Loucy (cell line): Measurements from ENCODE around the gene SUFU.

ENCODE experiments used
- H2AFZ ChIP-seq: fragments of 200-600 bp; sonication (generic); 2 replicates; pipeline ENCODE4 v1.6.0; 2016; ENCODE audit warnings: antibody characterized with exemption, mild to moderate bottlenecking, low read length, moderate library complexity
- H3F3A ChIP-seq: fragments of 200-600 bp; 2 replicates; pipeline ENCODE4 v1.6.0; 2016; ENCODE audit warnings: antibody characterized with exemption, low read depth, mild to moderate bottlenecking
- H3K27me3 ChIP-seq: fragments of 200-600 bp; sonication (generic); 2 replicates; pipeline ENCODE4 v1.6.1; 2014; ENCODE audit warnings: low read length, mild to moderate bottlenecking; ENCODE audit not compliant: insufficient read depth, poor library complexity, severe bottlenecking
- H3K36me3 ChIP-seq: fragments of 200-600 bp; sonication (generic); 2 replicates; pipeline ENCODE4 v1.6.1; 2016; ENCODE audit warnings: low read length; ENCODE audit not compliant: insufficient read depth
- H3K4me1 ChIP-seq: fragments of 200-600 bp; sonication (generic); 2 replicates; pipeline ENCODE4 v1.5.1; 2014; ENCODE audit warnings: low read length, mild to moderate bottlenecking; ENCODE audit not compliant: insufficient read depth, poor library complexity, severe bottlenecking
- H3K4me2 ChIP-seq: fragments of 200-600 bp; sonication (generic); 2 replicates; pipeline ENCODE4 v1.6.0; 2014; ENCODE audit warnings: antibody characterized with exemption, low read length, low read depth, mild to moderate bottlenecking; ENCODE audit not compliant: poor library complexity, severe bottlenecking
- H3K4me3 ChIP-seq: fragments of 200-600 bp; sonication (generic); 2 replicates; pipeline ENCODE4 v1.5.1; 2014; ENCODE audit warnings: low read length, mild to moderate bottlenecking, mixed read lengths; ENCODE audit not compliant: poor library complexity, severe bottlenecking
- H3K79me2 ChIP-seq: fragments of 200-600 bp; sonication (generic); 2 replicates; pipeline ENCODE4 v1.6.1; 2014; ENCODE audit warnings: low read length; ENCODE audit not compliant: insufficient read depth
- H3K9ac ChIP-seq: fragments of 200-600 bp; sonication (generic); 2 replicates; pipeline ENCODE4 v1.6.0; 2014; ENCODE audit warnings: mild to moderate bottlenecking, low read depth, low read length, moderate library complexity; ENCODE audit not compliant: poor library complexity, severe bottlenecking
- H3K9me2 ChIP-seq: fragments of 200-600 bp; sonication (generic); replicated peaks from 2 replicates; pipeline ENCODE4 v1.6.1; 2016; ENCODE audit warnings: low read depth, low read length, mixed read lengths
- H3K9me3 ChIP-seq: fragments of 200-600 bp; sonication (generic); 2 replicates; pipeline ENCODE4 v1.6.1; 2014; ENCODE audit warnings: mild to moderate bottlenecking, antibody characterized with exemption, low read length, low read depth; ENCODE audit not compliant: insufficient read depth
- H4K20me1 ChIP-seq: fragments of 200-600 bp; sonication (generic); 2 replicates; pipeline ENCODE4 v1.6.0; 2014; ENCODE audit warnings: antibody characterized with exemption, low read length, mild to moderate bottlenecking; ENCODE audit not compliant: insufficient read depth, poor library complexity, severe bottlenecking
- EZH2phosphoT487 ChIP-seq: fragments of 200-600 bp; IDR thresholded peaks from 2 replicates; pipeline ENCODE4 v1.6.1; 2018; ENCODE audit warnings: antibody characterized with exemption, mild to moderate bottlenecking, moderate library complexity, borderline replicate concordance
- TF ChIP-seq, protein P1 (sequence below): fragments of 200-600 bp; sonication (generic); conservative IDR thresholded peaks from 2 replicates; pipeline ENCODE4 v1.5.1; 2014; ENCODE audit warnings: mild to moderate bottlenecking, antibody characterized with exemption, low read length

Gene SUFU

DNA sequence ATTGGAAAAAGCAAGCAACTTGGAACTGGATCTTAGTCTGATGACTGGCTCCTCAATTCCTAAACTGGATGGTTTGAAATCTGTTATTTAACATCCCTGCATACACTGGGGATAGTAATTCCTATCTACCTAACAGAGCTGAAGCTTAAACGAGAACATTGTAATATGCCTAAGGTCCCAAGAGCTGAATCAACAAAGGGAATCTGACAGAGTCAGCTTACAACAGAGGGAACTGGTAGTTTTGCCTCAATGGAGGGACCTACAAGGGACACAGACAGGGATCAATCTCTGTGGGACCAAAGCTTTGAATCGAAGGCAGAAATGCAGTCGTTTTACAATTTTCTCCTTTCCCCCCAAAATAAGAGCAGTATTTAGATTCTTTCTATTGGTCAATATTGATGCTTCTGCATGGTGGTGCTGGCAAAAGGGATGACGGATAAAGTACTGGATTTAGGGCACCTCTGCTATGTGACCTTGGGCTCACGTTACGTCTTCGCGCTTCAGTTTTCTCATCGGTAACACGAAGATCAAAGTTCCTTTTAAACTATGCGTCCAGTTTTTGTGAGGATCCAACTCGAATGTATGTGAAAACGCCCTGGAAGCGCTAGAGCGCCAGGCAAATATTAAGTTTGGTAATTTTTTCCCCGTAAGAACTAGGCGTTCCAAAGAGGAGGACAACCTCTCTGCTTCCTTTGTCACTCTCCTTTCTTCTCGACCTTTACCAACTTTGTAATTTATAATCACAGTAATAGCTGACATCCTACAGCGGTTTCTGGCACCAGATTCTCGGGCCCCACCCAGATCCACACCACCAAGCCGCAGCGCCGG is 2.4 kb upstream of the SUFU start:
- no peaks in the 10 kb centered on the region for H3K9me2 ChIP-seq
- peaks cover 50% of the 10 kb centered on the region for H3K4me1 ChIP-seq
- no peaks in the 10 kb centered on the region for H3K36me3 ChIP-seq
- no peak overlapping the region for H2AFZ ChIP-seq
- H3K27me3 ChIP-seq, result no peaks in the 10 kb centered on the region
- no peaks in the 10 kb centered on the region for H3K9me3 ChIP-seq
- H3K4me2 ChIP-seq, result peak overlapping the region; percentile 98
- peak overlapping the region; percentile 76 for H3K9ac ChIP-seq
- H3K4me3 ChIP-seq, result peak overlapping the region; percentile 90
- peaks cover 76% of the 10 kb centered on the region for H3K79me2 ChIP-seq
- TF ChIP-seq, protein P1, sequence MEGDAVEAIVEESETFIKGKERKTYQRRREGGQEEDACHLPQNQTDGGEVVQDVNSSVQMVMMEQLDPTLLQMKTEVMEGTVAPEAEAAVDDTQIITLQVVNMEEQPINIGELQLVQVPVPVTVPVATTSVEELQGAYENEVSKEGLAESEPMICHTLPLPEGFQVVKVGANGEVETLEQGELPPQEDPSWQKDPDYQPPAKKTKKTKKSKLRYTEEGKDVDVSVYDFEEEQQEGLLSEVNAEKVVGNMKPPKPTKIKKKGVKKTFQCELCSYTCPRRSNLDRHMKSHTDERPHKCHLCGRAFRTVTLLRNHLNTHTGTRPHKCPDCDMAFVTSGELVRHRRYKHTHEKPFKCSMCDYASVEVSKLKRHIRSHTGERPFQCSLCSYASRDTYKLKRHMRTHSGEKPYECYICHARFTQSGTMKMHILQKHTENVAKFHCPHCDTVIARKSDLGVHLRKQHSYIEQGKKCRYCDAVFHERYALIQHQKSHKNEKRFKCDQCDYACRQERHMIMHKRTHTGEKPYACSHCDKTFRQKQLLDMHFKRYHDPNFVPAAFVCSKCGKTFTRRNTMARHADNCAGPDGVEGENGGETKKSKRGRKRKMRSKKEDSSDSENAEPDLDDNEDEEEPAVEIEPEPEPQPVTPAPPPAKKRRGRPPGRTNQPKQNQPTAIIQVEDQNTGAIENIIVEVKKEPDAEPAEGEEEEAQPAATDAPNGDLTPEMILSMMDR, result no peak
- H3F3A ChIP-seq, result no peaks in the 10 kb centered on the region
- peaks cover 69% of the 10 kb centered on the region for H4K20me1 ChIP-seq

DNA sequence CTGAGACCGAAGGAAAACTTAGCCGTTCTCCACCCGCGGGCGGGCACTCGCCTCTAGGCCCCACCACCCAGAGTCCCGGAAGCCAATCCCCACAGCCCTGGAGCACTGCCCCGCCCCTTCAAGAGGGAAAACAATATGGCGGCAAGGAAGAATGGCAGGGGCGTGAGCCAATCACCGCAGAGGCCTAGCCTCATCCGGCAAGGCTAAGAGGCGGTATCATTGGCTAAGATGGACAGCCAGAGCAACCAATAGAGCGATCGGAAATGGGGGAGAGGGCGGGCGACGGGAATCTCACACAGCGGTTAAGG is 1.8 kb upstream of the SUFU start:
- Histone ChIP-seq H2AFZ (peak overlapping the region; percentile 94), H3K9ac (peak overlapping the region; percentile 84), H3K9me2 (no peaks in the 10 kb centered on the region), H3K27me3 (no peaks in the 10 kb centered on the region), H3K4me1 (peaks cover 55% of the 10 kb centered on the region), H4K20me1 (peaks cover 64% of the 10 kb centered on the region), H3K9me3 (no peaks in the 10 kb centered on the region), H3K4me2 (peak overlapping the region; percentile 98), H3F3A (no peaks in the 10 kb centered on the region), H3K36me3 (no peaks in the 10 kb centered on the region), H3K4me3 (peak overlapping the region; percentile 90), H3K79me2 (peaks cover 76% of the 10 kb centered on the region)
- TF ChIP-seq, protein P1, result no peak
- no peak for TF ChIP-seq EZH2phosphoT487

DNA sequence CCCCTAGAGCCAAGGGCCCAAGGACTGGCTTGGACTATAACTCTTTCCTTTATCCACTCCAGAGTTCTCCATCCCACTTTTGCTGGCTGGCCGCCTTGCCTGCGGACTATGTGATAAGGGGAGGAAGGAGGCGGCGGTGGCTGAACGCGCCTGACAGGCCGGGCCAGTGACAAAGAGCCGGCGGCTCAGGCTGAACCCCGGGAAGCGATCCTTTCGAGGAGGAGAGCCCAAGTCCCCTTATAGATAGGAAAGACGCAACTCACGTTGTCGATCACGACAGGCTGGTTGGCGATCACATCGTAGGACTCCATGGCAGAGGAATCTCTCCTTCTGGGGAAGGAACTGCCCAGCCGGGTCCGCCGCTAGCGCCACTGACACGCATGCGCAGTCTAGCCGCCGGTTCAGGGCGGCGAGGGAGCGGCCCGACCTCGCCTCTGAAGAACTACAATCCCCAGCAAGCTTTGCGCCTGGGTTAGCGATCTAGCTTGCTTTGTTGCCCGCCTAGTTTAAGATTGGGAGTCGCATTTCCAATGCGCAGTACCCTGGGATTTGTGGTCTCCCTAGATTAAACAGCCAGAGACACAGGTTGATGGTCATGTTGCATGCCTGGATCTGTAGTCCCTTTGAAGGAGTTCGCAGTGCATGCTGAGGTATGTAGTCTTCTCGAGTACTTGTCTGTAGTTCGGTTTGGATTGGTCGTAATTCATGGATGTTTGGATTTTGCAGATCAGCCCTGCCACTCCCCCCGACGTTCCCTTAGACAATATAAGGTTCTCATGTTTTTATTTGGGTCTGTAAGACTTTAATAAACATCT is 1.2 kb upstream of the SUFU start, which contains the start of gene ACTR1A:
Gene ACTR1A (minus strand): TSS at position 376 of the 815 bp plus-strand sequence. CDS start 65 bp downstream, at position 311.
- peaks cover 76% of the 10 kb centered on the region for H3K79me2 ChIP-seq
- no peaks in the 10 kb centered on the region for H3K36me3 ChIP-seq
- H3K27me3 ChIP-seq, result no peaks in the 10 kb centered on the region
- H4K20me1 ChIP-seq, result peaks cover 60% of the 10 kb centered on the region
- peak within 1 kb of the TSS; percentile 84 for H3K9ac ChIP-seq
- H3K4me1 ChIP-seq, result peaks cover 61% of the 10 kb centered on the region
- peak within 1 kb of the TSS; percentile 94 for H2AFZ ChIP-seq
- peak within 1 kb of the TSS; percentile 98 for H3K4me2 ChIP-seq
- H3K4me3 ChIP-seq, result peak within 1 kb of the TSS; percentile 90
- H3F3A ChIP-seq, result no peaks in the 10 kb centered on the region
- TF ChIP-seq EZH2phosphoT487, result no peak
- TF ChIP-seq, protein P1, result no peak
- H3K9me3 ChIP-seq, result no peaks in the 10 kb centered on the region
- H3K9me2 ChIP-seq, result no peaks in the 10 kb centered on the region
